ENCODE results near the gene LDLRAD4. TPM values are rescaled to one million over a fixed set of nuclear protein-coding genes. Genes with fewer than 3 reads are reported as not detected.

The LDLRAD4 gene
- total and polyA plus RNA-seq, 8 donors = 2.0 to 47.9 (median 9.0) TPM

GRCh38 chr18:13279181-13280069, 60.9 kb downstream of the LDLRAD4 start:
- 78 to 92% (median 86%) methylated on average over 22 of the region's 22 CpGs for WGBS, 5 donors
- TF ChIP-seq POLR2A (IDR thresholded peaks at IDR 0.05) = no peak
- Histone ChIP-seq H3K4me1 (peaks cover 0 to 14% (median 2%) of the 10 kb centered on the region in 4 donors), H3K4me3 (no peak overlapping the region), H3K36me3 (peaks cover 0 to 19% (median 7%) of the 10 kb centered on the region in 4 donors), H3K9me3 (no peaks in the 10 kb centered on the region), H3K27ac (no peak overlapping the region), H3K27me3 (no peaks in the 10 kb centered on the region)
- no peak for DNase-seq
- intact Hi-C loops (cut with DNase I; ENCODE audit: low total_unique reads) = no loop called here

DNA sequence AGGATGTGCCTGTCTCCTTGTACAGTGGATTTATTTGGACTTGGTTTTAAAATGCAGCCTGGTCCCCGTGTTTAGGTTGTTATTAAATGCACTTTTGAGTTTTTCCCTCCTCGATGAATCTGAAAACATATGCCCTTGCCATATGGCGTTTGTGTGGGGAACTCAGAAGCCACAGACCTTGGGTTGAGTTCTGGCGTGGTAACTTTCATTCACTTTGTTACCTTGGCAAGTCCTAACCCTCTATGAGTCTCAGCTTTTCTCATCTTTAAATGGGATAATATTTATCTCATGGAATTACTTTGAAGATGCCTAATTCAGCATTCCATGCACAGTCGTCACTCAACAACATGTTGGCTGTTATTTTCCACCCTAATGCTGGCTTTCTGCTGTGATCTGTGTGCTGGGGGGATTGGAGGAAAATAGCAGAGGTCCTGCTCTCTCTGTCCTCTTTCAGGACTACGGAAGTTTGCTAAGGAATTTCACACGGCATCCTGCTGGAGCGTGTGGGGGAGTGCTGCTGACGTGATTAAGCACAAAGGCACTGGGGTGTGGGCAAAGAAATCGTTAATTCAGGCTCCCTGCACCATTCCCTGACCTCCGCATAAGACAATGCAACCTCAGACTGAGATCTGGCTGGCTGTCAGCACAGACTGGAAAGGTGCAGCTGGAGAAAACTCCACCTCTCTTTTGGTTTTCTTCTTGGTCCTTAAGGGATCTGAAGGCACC, 61.7 kb downstream of the LDLRAD4 start:
- H3K4me1 ChIP-seq = peaks cover 0 to 19% (median 2%) of the 10 kb centered on the region in 4 donors
- intact Hi-C loops (cut with DNase I; ENCODE audit: low total_unique reads) = no loop called here
- DNase-seq = no peak
- H3K27ac ChIP-seq = no peak overlapping the region
- H3K9me3 ChIP-seq = no peaks in the 10 kb centered on the region
- peaks cover 0 to 19% (median 7%) of the 10 kb centered on the region in 4 donors for H3K36me3 ChIP-seq
- TF ChIP-seq POLR2AphosphoS5 (IDR thresholded peaks at IDR 0.05) (no peak), EP300 (IDR thresholded peaks at IDR 0.05) (no peak), POLR2A (IDR thresholded peaks at IDR 0.05) (no peak), CTCF (IDR thresholded peaks at IDR 0.05) (no peak)
- H3K4me3 ChIP-seq = no peak overlapping the region
- H3K27me3 ChIP-seq = no peaks in the 10 kb centered on the region
- WGBS, 5 donors = 56 to 69% (median 64%) methylated on average over 11 of the region's 11 CpGs

GRCh38 chr18:13281406-13281805, 62.8 kb downstream of the LDLRAD4 start:
- Histone ChIP-seq H3K9me3 (no peaks in the 10 kb centered on the region), H3K27me3 (no peaks in the 10 kb centered on the region), H3K4me1 (peaks cover 0 to 13% (median 2%) of the 10 kb centered on the region in 4 donors), H3K27ac (no peak overlapping the region), H3K36me3 (peaks cover 0 to 19% (median 7%) of the 10 kb centered on the region in 4 donors), H3K4me3 (no peak overlapping the region)
- TF ChIP-seq EP300 (IDR thresholded peaks at IDR 0.05) = no peak
- no peak for TF ChIP-seq POLR2A (IDR thresholded peaks at IDR 0.05)
- TF ChIP-seq CTCF (IDR thresholded peaks at IDR 0.05) = no peak
- no peak for TF ChIP-seq POLR2AphosphoS5 (IDR thresholded peaks at IDR 0.05)
- 78 to 93% (median 90%) methylated on average over 2 of the region's 2 CpGs for WGBS, 5 donors
- no peak for DNase-seq
- intact Hi-C loops (cut with DNase I; ENCODE audit: low total_unique reads) = no loop called here

DNA sequence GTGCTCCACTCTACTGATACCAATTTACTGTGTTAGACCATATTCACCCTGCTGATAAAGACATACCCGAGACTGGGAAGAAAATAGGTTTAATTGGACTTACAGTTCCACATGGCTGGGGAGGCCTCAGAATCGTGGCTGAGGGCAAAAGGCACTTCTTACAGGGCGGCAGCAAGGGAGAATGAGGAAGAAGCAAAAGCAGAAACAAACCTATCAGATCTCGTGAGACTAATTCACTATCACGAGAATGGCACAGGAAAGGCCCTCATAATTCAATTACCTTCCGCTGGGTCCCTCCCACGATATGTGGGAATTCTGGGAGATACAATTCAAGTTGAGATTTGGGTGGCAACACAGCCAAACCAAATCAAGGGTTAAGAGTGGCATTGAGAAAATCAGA, 65.2 kb downstream of the LDLRAD4 start:
- Histone ChIP-seq H3K36me3 (peaks cover 0 to 16% (median 6%) of the 10 kb centered on the region in 4 donors), H3K4me3 (no peak overlapping the region), H3K4me1 (peaks cover 0 to 5% (median under 1%) of the 10 kb centered on the region in 4 donors), H3K9me3 (no peaks in the 10 kb centered on the region), H3K27me3 (no peaks in the 10 kb centered on the region), H3K27ac (no peak overlapping the region)
- intact Hi-C loops (cut with DNase I; ENCODE audit: low total_unique reads) = no loop called here
- WGBS, 5 donors = 77 to 87% (median 83%) methylated on average over 7 of the region's 7 CpGs
- no peak for DNase-seq
- TF ChIP-seq EP300 (IDR thresholded peaks at IDR 0.05) = no peak
- no peak for TF ChIP-seq CTCF (IDR thresholded peaks at IDR 0.05)
- no peak for TF ChIP-seq POLR2A (IDR thresholded peaks at IDR 0.05)
- TF ChIP-seq POLR2AphosphoS5 (IDR thresholded peaks at IDR 0.05) = no peak

Measured in stomach (tissue), 9 donors.